K562 (cell line): Measurements from ENCODE around the gene FGF5. TPM values are rescaled to one million over a fixed set of nuclear protein-coding genes. Genes with fewer than 3 reads are reported as not detected.

ENCODE experiments used
- AFF1 ChIP-seq, 2 experiments: fragments of 450-650 bp; IDR thresholded peaks; 2 replicates each; pipeline ENCODE4 v1.6.1; 2018; ENCODE audit warnings: mild to moderate bottlenecking in 2 of 2, low read depth in 1 of 2; ENCODE audit not compliant: partially characterized antibody in 2 of 2
- CHD4 ChIP-seq: fragments of 200-600 bp; sonication (generic); IDR thresholded peaks from 3 replicates; pipeline ENCODE4 v1.6.1; 2012; ENCODE audit warnings: low read depth, mild to moderate bottlenecking, mixed read lengths, low read length, inconsistent platforms; ENCODE audit not compliant: insufficient read depth, insufficient replicate concordance, poor library complexity, severe bottlenecking
- ELF2 ChIP-seq: fragments of 250-450 bp; sonication (Bioruptor Pico); IDR thresholded peaks from 2 replicates; pipeline ENCODE4 v1.5.0; 2021; ENCODE audit warnings: mild to moderate bottlenecking
- HDAC2 ChIP-seq: fragments of 450-650 bp; IDR thresholded peaks from 2 replicates; pipeline ENCODE4 v1.6.1; 2016; ENCODE audit warnings: mild to moderate bottlenecking
- MYNN ChIP-seq, 2 experiments: sonication (generic); formaldehyde crosslinking in 1 of 2; IDR thresholded peaks; 2 replicates each; pipeline versions ENCODE4 v1.5.0 to v1.6.1; 2016 to 2020; ENCODE audit warnings: antibody characterized with exemption in 1 of 2, missing genetic modification reagents in 1 of 2
- NFE2 ChIP-seq: IDR thresholded peaks from 2 replicates; pipeline ENCODE4 v1.6.1; 2014; ENCODE audit warnings: antibody characterized with exemption, low read depth
- NFXL1 ChIP-seq: fragments of 450-650 bp; formaldehyde crosslinking; IDR thresholded peaks from 2 replicates; pipeline ENCODE4 v1.4.0; 2021; ENCODE audit warnings: mild to moderate bottlenecking
- RBM25 ChIP-seq: fragments of 200-400 bp; formaldehyde crosslinking; IDR thresholded peaks from 2 replicates; pipeline ENCODE4 v1.6.1; 2018; ENCODE audit warnings: low read length, low read depth, moderate library complexity; ENCODE audit not compliant: severe bottlenecking
- SIRT6 ChIP-seq: IDR thresholded peaks from one replicate; pipeline ENCODE4 v1.6.1; 2012; ENCODE audit warnings: low read depth, mild to moderate bottlenecking, control low read depth, inconsistent platforms, low read length, moderate library complexity
- SMARCA4 ChIP-seq: fragments of 450-650 bp; IDR thresholded peaks from 2 replicates; pipeline ENCODE4 v1.6.1; 2016
- SMARCA5 ChIP-seq: fragments of 450-650 bp; IDR thresholded peaks from 2 replicates; pipeline ENCODE4 v1.6.1; 2016
- TEAD2 ChIP-seq: fragments of 450-650 bp; IDR thresholded peaks from 2 replicates; pipeline ENCODE4 v1.6.1; 2016; ENCODE audit warnings: missing genetic modification characterization, control low read depth, missing compliant biosample characterization
- TRIM28 ChIP-seq: fragments of 450-650 bp; IDR thresholded peaks from 2 replicates; pipeline ENCODE4 v1.6.1; 2017
- ZNF124 ChIP-seq: sonication (generic); formaldehyde crosslinking; IDR thresholded peaks from 2 replicates; pipeline ENCODE4 v1.8.1; 2022; ENCODE audit warnings: missing genetic modification reagents
- ZNF3 ChIP-seq: fragments of 250-450 bp; sonication (Bioruptor Pico); IDR thresholded peaks from 2 replicates; pipeline ENCODE4 v1.5.0; 2021; ENCODE audit warnings: mild to moderate bottlenecking, moderate library complexity
- ZNF347 ChIP-seq: fragments of 450-650 bp; formaldehyde crosslinking; IDR thresholded peaks from 2 replicates; pipeline ENCODE4 v1.4.0; 2020; ENCODE audit warnings: low read depth, mild to moderate bottlenecking, moderate library complexity
- ZNF644 ChIP-seq: fragments of 200-800 bp; sonication (Bioruptor generic); IDR thresholded peaks from 2 replicates; pipeline ENCODE4 v1.6.1; 2016; ENCODE audit warnings: low read depth, missing genetic modification characterization, missing compliant biosample characterization
- polyA plus RNA-seq, 8 experiments: library from polyadenylated mRNA; depleted of rRNA in 4 of 8; stranded (reverse) in 5 of 8; unstranded in 3 of 8; fragments of >200 nt; fragmentation: Nextera tagmentation in 2 of 8; fragmentation: Illumina TruSeq in 1 of 8; extraction: Ambion mirVana in 2 of 8; extraction: Trizol in 1 of 8; gene quantifications; 2 replicates each; pipeline versions ENCODE4 v1.2.1 to v1.2.3, GENCODE V29; 2011 to 2014; ENCODE audit warnings: inconsistent platforms in 1 of 8, missing spikeins in 1 of 8
- total RNA-seq, 7 experiments: library from RNA; depleted of rRNA in 6 of 7; stranded (reverse); fragments of >200 nt in 6 of 7; fragmentation: Illumina TruSeq in 2 of 7; extraction: Trizol in 2 of 7; gene quantifications; 2 replicates each; pipeline versions ENCODE4 v1.2.1 to v1.2.3, GENCODE V29; 2011 to 2021; ENCODE audit warnings: low replicate concordance in 1 of 7
- TF ChIP-seq, protein P1 (sequence below), 2 experiments: fragments of 150-350 bp in 1 of 2; IDR thresholded peaks; 2 replicates each; pipeline ENCODE4 v1.6.1; 2012 to 2016; ENCODE audit warnings: low read depth in 2 of 2, low read length in 2 of 2, mild to moderate bottlenecking in 1 of 2, moderate library complexity in 1 of 2
- TF ChIP-seq, protein P2 (sequence below): sonication (generic); formaldehyde crosslinking; IDR thresholded peaks from 2 replicates; pipeline ENCODE4 v1.8.0; 2022; ENCODE audit warnings: mild to moderate bottlenecking, low read depth, missing genetic modification reagents
- TF ChIP-seq, protein P3 (sequence below): fragments of 450-650 bp; IDR thresholded peaks from 2 replicates; pipeline ENCODE4 v1.6.1; 2018; ENCODE audit warnings: mild to moderate bottlenecking, low read depth; ENCODE audit not compliant: partially characterized antibody

Gene FGF5
- total and polyA plus RNA-seq, 9 of the 15 experiments (the other 6 are each of a cell fraction or from before 2014, with no cell fraction given): 0.38 to 2.7 (median 1.1) TPM

DNA sequence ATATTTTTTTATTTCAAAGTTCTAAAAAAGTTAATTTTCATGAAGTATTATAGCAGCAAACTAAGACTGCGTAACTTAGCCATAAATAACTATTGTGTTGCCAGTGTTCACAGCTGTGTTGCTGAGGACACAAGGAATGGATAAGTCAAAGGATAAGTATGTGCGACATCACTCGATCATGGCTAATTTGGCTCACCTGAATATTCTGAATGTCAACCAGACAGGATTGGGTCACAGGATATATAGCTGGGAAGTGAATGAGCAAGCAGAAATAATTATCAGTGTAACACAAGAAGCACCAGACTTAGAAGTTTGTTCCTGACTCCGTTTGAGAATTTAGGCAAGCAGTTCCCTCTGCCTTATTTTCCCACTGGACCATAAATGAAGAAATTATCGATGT is 35.3 kb upstream of the FGF5 start (continued):
- TF ChIP-seq, protein P1, sequence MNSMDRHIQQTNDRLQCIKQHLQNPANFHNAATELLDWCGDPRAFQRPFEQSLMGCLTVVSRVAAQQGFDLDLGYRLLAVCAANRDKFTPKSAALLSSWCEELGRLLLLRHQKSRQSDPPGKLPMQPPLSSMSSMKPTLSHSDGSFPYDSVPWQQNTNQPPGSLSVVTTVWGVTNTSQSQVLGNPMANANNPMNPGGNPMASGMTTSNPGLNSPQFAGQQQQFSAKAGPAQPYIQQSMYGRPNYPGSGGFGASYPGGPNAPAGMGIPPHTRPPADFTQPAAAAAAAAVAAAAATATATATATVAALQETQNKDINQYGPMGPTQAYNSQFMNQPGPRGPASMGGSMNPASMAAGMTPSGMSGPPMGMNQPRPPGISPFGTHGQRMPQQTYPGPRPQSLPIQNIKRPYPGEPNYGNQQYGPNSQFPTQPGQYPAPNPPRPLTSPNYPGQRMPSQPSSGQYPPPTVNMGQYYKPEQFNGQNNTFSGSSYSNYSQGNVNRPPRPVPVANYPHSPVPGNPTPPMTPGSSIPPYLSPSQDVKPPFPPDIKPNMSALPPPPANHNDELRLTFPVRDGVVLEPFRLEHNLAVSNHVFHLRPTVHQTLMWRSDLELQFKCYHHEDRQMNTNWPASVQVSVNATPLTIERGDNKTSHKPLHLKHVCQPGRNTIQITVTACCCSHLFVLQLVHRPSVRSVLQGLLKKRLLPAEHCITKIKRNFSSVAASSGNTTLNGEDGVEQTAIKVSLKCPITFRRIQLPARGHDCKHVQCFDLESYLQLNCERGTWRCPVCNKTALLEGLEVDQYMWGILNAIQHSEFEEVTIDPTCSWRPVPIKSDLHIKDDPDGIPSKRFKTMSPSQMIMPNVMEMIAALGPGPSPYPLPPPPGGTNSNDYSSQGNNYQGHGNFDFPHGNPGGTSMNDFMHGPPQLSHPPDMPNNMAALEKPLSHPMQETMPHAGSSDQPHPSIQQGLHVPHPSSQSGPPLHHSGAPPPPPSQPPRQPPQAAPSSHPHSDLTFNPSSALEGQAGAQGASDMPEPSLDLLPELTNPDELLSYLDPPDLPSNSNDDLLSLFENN (IDR thresholded peaks at IDR 0.05; ENCODE audit: low read depth in 2 of 2, low read length in 2 of 2): no peak
- TF ChIP-seq ZNF3 (CRISPR knock-in tag) (no peak), HDAC2 (no peak), TRIM28 (no peak), CHD4 (no peak), AFF1 (IDR thresholded peaks at IDR 0.05; ENCODE audit: low read depth in 1 of 2, partially characterized antibody in 2 of 2) (no peak), ZNF347 (CRISPR knock-in tag) (no peak), RBM25 (no peak), ELF2 (CRISPR knock-in tag) (no peak), TEAD2 (no peak), SIRT6 (no peak), MYNN (IDR thresholded peaks at IDR 0.05) (no peak), MYNN (CRISPR knock-in tag; IDR thresholded peaks at IDR 0.05) (no peak), ZNF644 (no peak), SMARCA5 (no peak), NFE2 (peak; percentile 75), NFXL1 (CRISPR knock-in tag) (no peak), ZNF124 (CRISPR knock-in tag) (no peak), SMARCA4 (0 out of 2 replicates have a peak, but pooled peaks have one; percentile 28)
- TF ChIP-seq, protein P2, sequence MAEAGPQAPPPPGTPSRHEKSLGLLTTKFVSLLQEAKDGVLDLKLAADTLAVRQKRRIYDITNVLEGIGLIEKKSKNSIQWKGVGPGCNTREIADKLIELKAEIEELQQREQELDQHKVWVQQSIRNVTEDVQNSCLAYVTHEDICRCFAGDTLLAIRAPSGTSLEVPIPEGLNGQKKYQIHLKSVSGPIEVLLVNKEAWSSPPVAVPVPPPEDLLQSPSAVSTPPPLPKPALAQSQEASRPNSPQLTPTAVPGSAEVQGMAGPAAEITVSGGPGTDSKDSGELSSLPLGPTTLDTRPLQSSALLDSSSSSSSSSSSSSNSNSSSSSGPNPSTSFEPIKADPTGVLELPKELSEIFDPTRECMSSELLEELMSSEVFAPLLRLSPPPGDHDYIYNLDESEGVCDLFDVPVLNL (CRISPR knock-in tag): no peak
- TF ChIP-seq, protein P3, sequence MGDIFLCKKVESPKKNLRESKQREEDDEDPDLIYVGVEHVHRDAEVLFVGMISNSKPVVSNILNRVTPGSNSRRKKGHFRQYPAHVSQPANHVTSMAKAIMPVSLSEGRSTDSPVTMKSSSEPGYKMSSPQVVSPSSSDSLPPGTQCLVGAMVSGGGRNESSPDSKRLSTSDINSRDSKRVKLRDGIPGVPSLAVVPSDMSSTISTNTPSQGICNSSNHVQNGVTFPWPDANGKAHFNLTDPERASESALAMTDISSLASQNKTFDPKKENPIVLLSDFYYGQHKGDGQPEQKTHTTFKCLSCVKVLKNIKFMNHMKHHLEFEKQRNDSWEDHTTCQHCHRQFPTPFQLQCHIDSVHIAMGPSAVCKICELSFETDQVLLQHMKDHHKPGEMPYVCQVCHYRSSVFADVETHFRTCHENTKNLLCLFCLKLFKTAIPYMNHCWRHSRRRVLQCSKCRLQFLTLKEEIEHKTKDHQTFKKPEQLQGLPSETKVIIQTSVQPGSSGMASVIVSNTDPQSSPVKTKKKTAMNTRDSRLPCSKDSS: no peak
